Subcutaneous abdominal adipose tissue (tissue), 5 donors: ENCODE data around the gene BBIP1.
A peak's percentile ranks its signal among the peaks of the same experiment; 100 is the strongest.
"Not testable (repeated sequence)": the region's sequence is repeated elsewhere in the genome, so short reads cannot be mapped to it uniquely, and the experiment has no call there.

ENCODE experiments used
- H3K27ac ChIP-seq: one replicate; pipeline ENCODE4 v1.7.0; 2013; ENCODE audit warnings: low read depth, mild to moderate bottlenecking, inconsistent platforms, low read length, moderate library complexity
- H3K27me3 ChIP-seq, 5 donors: one replicate each; pipeline ENCODE4 v1.7.0; 2013; ENCODE audit warnings: low read length in 5 of 5, inconsistent platforms in 1 of 5; ENCODE audit not compliant: control insufficient read depth in 5 of 5, insufficient read depth in 4 of 5
- H3K36me3 ChIP-seq, 5 donors: one replicate each; pipeline ENCODE4 v1.7.0; 2013; ENCODE audit warnings: low read length in 5 of 5; ENCODE audit not compliant: control insufficient read depth in 5 of 5, insufficient read depth in 5 of 5
- H3K4me1 ChIP-seq, 5 donors: one replicate each; pipeline ENCODE4 v1.7.0; 2013; ENCODE audit warnings: low read length in 5 of 5, mild to moderate bottlenecking in 3 of 5, moderate library complexity in 1 of 5; ENCODE audit not compliant: control insufficient read depth in 5 of 5, insufficient read depth in 5 of 5
- H3K4me3 ChIP-seq, 5 donors: one replicate each; pipeline ENCODE4 v1.7.0; 2013; ENCODE audit warnings: low read length in 5 of 5, low read depth in 1 of 5
- H3K9ac ChIP-seq, 5 donors: one replicate each; pipeline ENCODE4 v1.7.0; 2013; ENCODE audit warnings: low read length in 5 of 5, mild to moderate bottlenecking in 4 of 5, moderate library complexity in 3 of 5
- H3K9me3 ChIP-seq, 5 donors: one replicate each; pipeline ENCODE4 v1.7.0; 2013; ENCODE audit warnings: low read length in 5 of 5; ENCODE audit not compliant: control insufficient read depth in 5 of 5
- donor health status: healthy.
- donor health status: healthy.
- donor health status: healthy.
- donor health status: healthy.
- donor health status: healthy.

The BBIP1 gene

GRCh38 chr10:110931769-110932381 is 12.9 kb upstream of the BBIP1 start:
- Histone ChIP-seq H3K9me3 (no peaks in the 10 kb centered on the region), H3K4me3 (no peak overlapping the region), H3K4me1 (peaks cover 0 to 24% (median 10%) of the 10 kb centered on the region in 5 donors), H3K27me3 (no peaks in the 10 kb centered on the region), H3K9ac (no peak overlapping the region), H3K27ac (no peak overlapping the region), H3K36me3 (no peaks in the 10 kb centered on the region)

- no peak overlapping the region for H3K9ac ChIP-seq
- no peaks in the 10 kb centered on the region for H3K27me3 ChIP-seq
- peaks cover 0 to 54% (median 22%) of the 10 kb centered on the region in 5 donors for H3K4me1 ChIP-seq
- H3K9me3 ChIP-seq, result no peaks in the 10 kb centered on the region
- H3K4me3 ChIP-seq, result no peak overlapping the region
- no peak overlapping the region for H3K27ac ChIP-seq
- no peaks in the 10 kb centered on the region for H3K36me3 ChIP-seq
Measured at GRCh38 chr10:110927461-110927860, 8.5 kb upstream of the BBIP1 start.

- H3K9me3 ChIP-seq, result no peaks in the 10 kb centered on the region
- no peak overlapping the region for H3K27ac ChIP-seq
- H3K4me3 ChIP-seq, result no peak overlapping the region
- no peak overlapping the region for H3K9ac ChIP-seq
- peaks cover 0 to 59% (median 24%) of the 10 kb centered on the region in 5 donors for H3K4me1 ChIP-seq
- no peaks in the 10 kb centered on the region for H3K27me3 ChIP-seq
- H3K36me3 ChIP-seq, result no peaks in the 10 kb centered on the region
Measured at GRCh38 chr10:110923856-110924493, 5.0 kb upstream of the BBIP1 start.

GRCh38 chr10:110919971-110920881 is 1.2 kb upstream of the BBIP1 start:
- H3K9me3 ChIP-seq, result no peaks in the 10 kb centered on the region
- peak overlapping the region; percentile 90 to 98 (median 96) for H3K9ac ChIP-seq
- H3K27me3 ChIP-seq, result no peaks in the 10 kb centered on the region
- H3K36me3 ChIP-seq, result no peaks in the 10 kb centered on the region
- H3K4me3 ChIP-seq, result peak overlapping the region; percentile 81 to 95 (median 92)
- peaks cover 2 to 58% (median 33%) of the 10 kb centered on the region in 5 donors for H3K4me1 ChIP-seq
- peak overlapping the region; percentile 94 for H3K27ac ChIP-seq

GRCh38 chr10:110919349-110919931 is 460 bp upstream of the BBIP1 start, which contains the start of gene SHOC2:
Gene SHOC2 (plus strand): TSS chr10:110919604. CDS start chr10:110964359, 44,755 bp downstream.
- H3K4me1 ChIP-seq, result peaks cover 2 to 55% (median 33%) of the 10 kb centered on the region in 5 donors
- peak within 1 kb of the TSS; percentile 95 to 98 (median 97) for H3K9ac ChIP-seq
- no peaks in the 10 kb centered on the region for H3K27me3 ChIP-seq
- H3K27ac ChIP-seq, result peak within 1 kb of the TSS; percentile 98
- no peaks in the 10 kb centered on the region for H3K36me3 ChIP-seq
- H3K9me3 ChIP-seq, result no peaks in the 10 kb centered on the region
- peak within 1 kb of the TSS; percentile 88 to 96 (median 94) for H3K4me3 ChIP-seq

- no peaks in the 10 kb centered on the region for H3K9me3 ChIP-seq
- peaks cover 2 to 47% (median 30%) of the 10 kb centered on the region in 5 donors for H3K4me1 ChIP-seq
- H3K27ac ChIP-seq, result peak overlapping the region; percentile 98
- peak overlapping the region; percentile 83 to 96 (median 85) for H3K4me3 ChIP-seq
- no peaks in the 10 kb centered on the region for H3K27me3 ChIP-seq
- no peaks in the 10 kb centered on the region for H3K36me3 ChIP-seq
- H3K9ac ChIP-seq, result peak overlapping the region in 4 of 5 donors; percentile 91 to 98 (median 94)
Measured at GRCh38 chr10:110918269-110918642, 724 bp downstream of the BBIP1 start.

GRCh38 chr10:110916554-110917346 is 2.2 kb downstream of the BBIP1 start:
- Histone ChIP-seq H3K9me3 (no peaks in the 10 kb centered on the region), H3K4me1 (peaks cover 2 to 35% (median 29%) of the 10 kb centered on the region in 5 donors), H3K36me3 (no peaks in the 10 kb centered on the region), H3K9ac (no peak overlapping the region), H3K27ac (peak overlapping the region; percentile 98), H3K4me3 (no peak overlapping the region), H3K27me3 (no peaks in the 10 kb centered on the region)

- not testable (repeated sequence) for H3K27ac ChIP-seq, H3K4me3 ChIP-seq, H3K36me3 ChIP-seq, H3K27me3 ChIP-seq, H3K9ac ChIP-seq, H3K9me3 ChIP-seq
- H3K4me1 ChIP-seq, result peaks cover 2 to 24% (median 20%) of the 10 kb centered on the region in 5 donors
Measured at GRCh38 chr10:110915600-110915999, 3.4 kb downstream of the BBIP1 start.

- Histone ChIP-seq H3K9me3 (no peaks in the 10 kb centered on the region), H3K4me3 (no peak overlapping the region), H3K9ac (no peak overlapping the region), H3K27ac (no peak overlapping the region), H3K36me3 (peaks cover 0 to 6% (median 0%) of the 10 kb centered on the region in 5 donors), H3K4me1 (peaks cover 2 to 20% (median 14%) of the 10 kb centered on the region in 5 donors), H3K27me3 (no peaks in the 10 kb centered on the region)
Measured at GRCh38 chr10:110915035-110915434, 3.9 kb downstream of the BBIP1 start.
